Right lung (tissue), 10 donors: ENCODE measurements around the gene FCAR. TPM values are rescaled to one million over a fixed set of nuclear protein-coding genes. Genes with fewer than 3 reads are reported as not detected.
"Not testable (repeated sequence)": the region's sequence is repeated elsewhere in the genome, so short reads cannot be mapped to it uniquely, and the experiment has no call there.

Experiments
- DNase-seq, 2 donors: peaks; one replicate each; pipeline ENCODE4 v3.0.0-alpha.2; 2013
- long read RNA-seq, 8 donors: transcript quantifications; one replicate each; lab custom pipeline, GENCODE V29; 2026
- polyA plus RNA-seq, 5 donors: library from polyadenylated mRNA; unstranded; fragments of 120-200 nt; gene quantifications; one replicate each; pipeline versions ENCODE4 v1.2.1 to v1.2.3, GENCODE V29; 2013; ENCODE audit warnings: inconsistent platforms in 1 of 5, low replicate concordance in 1 of 5; ENCODE audit not compliant: insufficient read length in 5 of 5, insufficient read depth in 1 of 5

The FCAR gene
- under 1 TPM; 0.35 to 0.73 (median 0.60) TPM for polyA plus RNA-seq
- long read RNA-seq, donor 1, result 0 reads
- long read RNA-seq, donor 2, result 0 reads
- long read RNA-seq, donor 3, result 0 reads
- long read RNA-seq, donor 4, result 0 reads
- long read RNA-seq, donor 5, result 0 reads
- long read RNA-seq, donor 6, result 0 reads
- long read RNA-seq, donor 7, partial matches to known transcripts, result 0 of 1 reads
- long read RNA-seq, donor 7, other reads (novel, unspliced or antisense), result 0 of 1 reads
- long read RNA-seq, donor 8, result 0 reads

DNA sequence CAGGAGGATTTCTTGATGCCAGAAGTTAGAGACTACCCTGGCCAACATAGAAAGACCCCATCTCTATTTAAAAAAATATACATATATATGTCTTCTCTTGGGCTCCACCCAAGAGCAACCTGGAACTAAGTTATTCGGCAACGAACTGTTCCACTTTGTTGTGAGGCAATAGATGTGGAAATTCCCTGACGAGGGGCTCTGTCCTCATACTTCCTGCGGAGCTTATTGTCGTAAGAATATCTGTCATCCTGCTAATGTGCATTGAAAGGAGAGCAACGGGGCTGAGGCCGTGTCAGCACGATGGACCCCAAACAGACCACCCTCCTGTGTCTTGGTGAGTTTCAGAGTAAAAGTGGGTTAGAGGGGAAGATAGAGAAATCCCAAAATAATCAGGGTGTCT is at the start of gene FCAR:
TSS of gene FCAR (plus strand) at position 246 of the 400 bp plus-strand sequence. CDS start at position 301, 55 bp downstream.
- no peak for DNase-seq

DNA sequence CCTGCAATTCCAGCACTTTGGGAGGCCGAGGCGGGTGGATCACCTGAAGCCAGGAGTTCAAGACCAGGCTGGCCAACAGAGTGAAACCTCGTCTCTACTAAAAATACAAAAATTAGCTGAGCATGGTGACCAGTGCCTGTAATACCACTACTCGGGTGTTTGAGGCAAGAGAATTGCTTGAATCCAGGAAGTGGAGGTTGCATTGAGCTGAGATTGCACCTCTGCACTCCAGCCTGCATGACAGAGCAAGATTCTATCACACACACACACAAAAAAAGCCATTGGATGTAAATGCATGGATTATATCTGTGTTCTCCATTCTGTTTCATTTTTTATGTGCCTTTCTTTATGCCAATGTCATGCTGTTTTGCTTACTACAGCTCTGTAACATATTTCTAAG is 49.6 kb upstream of the FCAR start:
- DNase-seq, result not testable (repeated sequence)

DNA sequence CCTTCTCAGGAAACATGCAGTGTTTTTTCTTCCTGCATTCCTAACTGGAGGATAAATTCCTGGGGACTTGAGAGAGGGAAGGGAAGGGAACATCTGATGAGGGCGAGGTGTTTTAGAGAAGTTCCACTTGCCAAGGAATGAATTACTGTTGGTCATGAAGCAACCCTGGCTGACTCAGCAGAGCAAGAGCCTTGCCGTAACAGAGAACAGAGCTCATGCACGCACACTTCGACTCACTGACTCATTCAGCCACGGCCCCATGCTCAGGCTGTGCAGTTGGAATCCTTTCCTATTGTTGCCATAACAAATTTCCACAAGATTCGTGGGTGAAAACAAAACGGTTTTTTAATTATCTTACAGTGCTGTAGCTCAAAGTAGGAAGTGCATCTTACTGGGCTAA is 48.7 kb upstream of the FCAR start:
- not testable (repeated sequence) for DNase-seq

DNA sequence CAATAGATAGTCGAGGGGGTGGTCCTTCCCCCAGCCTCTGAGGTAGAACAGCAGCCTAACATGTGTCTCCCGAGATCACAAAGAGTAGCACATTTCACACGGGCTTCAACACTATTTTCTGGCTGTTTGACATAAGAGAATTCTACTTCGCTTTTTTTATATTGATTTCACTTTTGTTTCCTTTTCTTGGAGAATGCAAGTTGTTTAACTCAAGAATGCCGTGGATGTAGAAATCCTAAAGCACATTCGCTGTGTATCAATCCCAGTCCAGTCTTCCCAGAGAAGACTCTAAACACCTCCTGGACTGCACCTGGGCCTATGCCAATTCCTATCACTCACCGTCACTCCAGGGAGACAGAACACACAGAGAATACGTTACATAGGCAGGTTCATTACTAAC is 46.0 kb upstream of the FCAR start:
- DNase-seq, result not testable (repeated sequence)

DNA sequence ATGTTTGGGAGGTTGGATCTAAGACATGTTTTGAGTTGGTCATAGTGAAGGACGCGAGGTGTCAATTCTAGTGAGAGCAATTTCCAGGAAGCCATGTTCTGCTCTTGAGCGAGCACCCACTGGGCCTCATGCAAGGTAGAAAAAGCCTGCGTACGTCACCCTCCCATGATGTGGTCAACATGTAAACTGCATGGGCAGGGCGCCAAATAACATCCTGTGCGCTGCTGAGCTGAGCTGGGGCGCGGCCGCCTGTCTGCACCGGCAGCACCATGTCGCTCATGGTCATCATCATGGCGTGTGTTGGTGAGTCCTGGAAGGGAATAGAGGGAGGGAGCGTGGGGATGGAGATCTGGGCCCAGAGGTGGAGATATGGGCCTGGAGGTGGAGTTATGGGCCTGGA is 41.5 kb upstream of the FCAR start, which contains the start of gene KIR2DS4:
TSS of gene KIR2DS4 (plus strand) at position 181 of the 400 bp plus-strand sequence.
- DNase-seq, result not testable (repeated sequence)

DNA sequence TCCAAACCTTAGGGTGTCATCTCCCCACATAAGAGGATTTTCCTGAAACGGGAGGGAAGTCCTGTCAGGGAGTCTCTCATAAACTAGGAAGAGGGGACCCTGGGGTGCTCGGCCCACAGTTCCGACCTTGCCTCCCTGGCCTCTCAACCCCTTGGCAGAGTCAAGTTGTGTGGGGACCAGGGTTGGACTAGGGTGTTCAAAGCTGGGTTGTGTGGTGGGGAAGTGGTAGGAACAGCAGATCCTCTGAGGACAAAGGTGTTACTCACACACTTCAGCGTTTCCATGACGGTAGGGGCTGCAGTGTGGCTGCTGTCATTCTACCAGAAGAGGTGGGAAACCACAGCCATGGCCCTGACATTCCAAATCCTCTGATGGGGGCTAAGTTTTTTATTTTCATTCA is 38.9 kb upstream of the FCAR start:
- not testable (repeated sequence) for DNase-seq

DNA sequence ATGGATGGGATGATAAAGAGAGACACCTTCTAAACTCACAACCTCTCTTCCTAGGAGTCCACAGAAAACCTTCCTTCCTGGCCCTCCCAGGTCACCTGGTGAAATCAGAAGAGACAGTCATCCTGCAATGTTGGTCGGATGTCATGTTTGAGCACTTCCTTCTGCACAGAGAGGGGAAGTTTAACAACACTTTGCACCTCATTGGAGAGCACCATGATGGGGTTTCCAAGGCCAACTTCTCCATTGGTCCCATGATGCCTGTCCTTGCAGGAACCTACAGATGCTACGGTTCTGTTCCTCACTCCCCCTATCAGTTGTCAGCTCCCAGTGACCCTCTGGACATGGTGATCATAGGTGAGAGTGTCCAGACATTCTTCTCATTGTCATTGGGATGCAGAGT is 36.5 kb upstream of the FCAR start:
- DNase-seq, result not testable (repeated sequence)

DNA sequence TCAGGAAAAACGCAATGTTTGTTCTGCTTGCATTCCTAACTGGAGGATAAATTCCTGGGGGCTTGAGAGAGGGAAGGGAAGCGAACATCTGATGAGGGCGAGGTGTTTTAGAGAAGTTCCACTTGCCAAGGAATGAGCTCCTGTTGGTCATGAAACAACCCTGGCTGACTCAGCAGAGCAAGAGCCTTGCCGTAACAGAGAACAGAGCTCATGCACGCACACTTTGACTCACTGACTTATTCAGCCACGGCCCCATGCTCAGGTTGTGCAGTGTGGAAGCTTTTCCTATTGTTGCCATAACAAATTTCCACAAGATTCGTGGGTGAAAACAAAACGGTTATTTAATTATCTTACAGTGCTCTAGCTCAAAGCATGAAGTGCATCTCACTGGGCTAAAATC is 30.9 kb upstream of the FCAR start:
- not testable (repeated sequence) for DNase-seq

DNA sequence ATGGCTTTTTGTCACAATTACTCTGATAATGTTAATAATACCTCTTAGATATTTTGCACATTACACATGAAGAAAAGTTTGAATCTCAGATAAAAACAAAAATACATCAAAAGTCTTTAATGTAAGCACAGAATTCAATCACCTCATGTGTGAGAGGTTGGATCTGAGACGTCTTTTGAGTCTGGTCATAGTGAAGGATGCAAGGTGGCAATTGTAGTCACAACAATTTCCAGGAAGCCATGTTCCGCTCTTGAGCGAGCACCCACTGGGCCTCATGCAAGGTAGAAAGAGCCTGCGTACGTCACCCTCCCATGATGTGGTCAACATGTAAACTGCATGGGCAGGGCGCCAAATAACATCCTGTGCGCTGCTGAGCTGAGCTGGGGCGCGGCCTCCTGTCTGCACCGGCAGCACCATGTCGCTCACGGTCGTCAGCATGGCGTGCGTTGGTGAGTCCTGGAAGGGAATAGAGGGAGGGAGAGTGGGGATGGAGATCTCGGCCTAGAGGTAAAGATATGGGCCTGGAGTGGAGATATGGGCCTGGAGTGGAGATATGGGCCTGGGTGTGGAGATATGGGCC is 23.9 kb upstream of the FCAR start, which contains the start of gene KIR3DL2:
TSS of gene KIR3DL2 (plus strand) at position 383 of the 580 bp plus-strand sequence. CDS start at position 416, 33 bp downstream.
- not testable (repeated sequence) for DNase-seq

DNA sequence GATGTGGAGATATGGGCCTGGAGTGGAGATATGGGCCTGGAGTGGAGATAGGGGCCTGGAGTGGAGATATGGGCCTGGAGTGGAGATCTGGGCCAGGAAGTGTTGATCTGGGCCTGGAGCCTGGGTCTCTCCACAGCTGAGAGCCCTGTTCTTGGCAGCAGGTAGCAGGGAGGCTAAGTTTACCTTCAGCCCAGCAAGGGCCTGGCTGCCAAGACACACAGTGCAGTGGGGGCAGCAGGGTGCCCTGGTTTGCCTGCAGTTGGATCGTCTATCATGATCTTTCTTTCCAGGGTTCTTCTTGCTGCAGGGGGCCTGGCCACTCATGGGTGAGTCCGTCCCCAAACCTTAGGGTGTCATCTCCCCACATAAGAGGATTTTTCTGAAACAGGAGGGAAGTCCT is 23.1 kb upstream of the FCAR start:
- DNase-seq, result no peak

DNA sequence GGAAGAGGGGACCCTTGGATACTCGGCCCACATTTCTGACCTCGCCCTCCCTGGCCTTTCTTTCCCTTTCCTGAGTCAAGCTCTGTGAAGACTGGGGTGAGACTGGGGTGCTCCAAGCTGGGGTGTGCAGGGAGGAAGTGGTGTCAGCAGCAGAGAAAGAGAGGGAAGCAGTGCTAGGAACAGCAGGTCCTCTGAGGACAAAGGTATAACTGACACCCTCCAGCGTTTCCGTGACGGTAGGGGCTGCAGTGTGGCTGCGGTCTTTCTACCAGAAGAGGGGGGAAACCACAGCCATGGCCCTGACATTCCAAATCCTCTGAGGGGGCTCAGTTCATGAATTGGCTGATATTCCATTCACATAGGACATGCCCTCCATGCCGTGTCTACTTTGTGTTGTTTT is 22.7 kb upstream of the FCAR start:
- DNase-seq, result no peak

DNA sequence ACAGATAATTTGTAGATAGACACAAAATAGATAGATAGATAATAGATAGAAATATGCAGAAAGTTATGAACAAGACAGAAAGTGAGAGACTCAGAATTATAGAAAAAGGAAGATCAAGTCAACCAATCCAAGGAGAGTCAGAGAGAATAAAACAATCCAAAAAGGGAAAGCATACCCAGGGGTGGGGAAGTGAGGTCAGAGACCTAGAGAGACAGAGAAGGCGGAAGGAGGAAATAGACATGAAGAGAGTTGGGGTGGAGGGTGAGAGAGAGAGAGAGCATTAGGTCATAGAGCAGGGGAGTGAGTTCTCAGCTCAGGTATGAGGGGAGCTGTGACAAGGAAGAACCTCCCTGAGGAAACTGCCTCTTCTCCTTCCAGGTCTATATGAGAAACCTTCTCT is 18.8 kb upstream of the FCAR start:
- DNase-seq, result not testable (repeated sequence)

DNA sequence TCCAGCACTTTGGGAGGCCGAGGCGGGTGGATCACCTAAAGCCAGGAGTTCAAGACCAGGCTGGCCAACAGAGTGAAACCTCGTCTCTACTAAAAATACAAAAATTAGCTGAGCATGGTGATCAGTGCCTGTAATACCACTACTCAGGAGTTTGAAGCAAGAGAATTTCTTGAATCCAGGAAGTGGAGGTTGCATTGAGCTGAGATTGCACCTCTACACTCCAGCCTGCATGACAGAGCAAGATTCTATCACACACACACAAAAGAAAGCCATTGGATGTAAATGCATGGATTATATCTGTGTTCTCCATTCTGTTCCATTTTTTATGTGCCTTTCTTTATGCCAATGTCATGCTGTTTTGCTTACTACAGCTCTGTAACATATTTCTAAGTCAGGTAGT is 15.6 kb upstream of the FCAR start:
- DNase-seq, result not testable (repeated sequence)

DNA sequence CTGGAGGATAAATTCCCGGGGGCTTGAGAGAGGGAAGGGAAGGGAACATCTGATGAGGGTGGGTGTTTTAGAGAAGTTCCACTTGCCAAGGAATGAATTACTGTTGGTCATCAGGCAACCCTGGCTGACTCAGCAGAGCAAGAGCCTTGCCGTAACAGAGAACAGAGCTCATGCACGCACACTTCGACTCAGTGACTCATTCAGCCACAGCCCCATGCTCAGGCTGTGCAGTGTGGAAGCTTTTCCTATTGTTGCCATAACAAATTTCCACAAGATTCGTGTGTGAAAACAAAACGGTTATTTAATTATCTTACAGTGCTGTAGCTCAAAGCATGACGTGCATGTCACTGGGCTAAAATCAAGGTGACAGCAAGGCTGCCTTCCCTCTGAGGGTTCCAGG is 14.6 kb upstream of the FCAR start:
- not testable (repeated sequence) for DNase-seq

DNA sequence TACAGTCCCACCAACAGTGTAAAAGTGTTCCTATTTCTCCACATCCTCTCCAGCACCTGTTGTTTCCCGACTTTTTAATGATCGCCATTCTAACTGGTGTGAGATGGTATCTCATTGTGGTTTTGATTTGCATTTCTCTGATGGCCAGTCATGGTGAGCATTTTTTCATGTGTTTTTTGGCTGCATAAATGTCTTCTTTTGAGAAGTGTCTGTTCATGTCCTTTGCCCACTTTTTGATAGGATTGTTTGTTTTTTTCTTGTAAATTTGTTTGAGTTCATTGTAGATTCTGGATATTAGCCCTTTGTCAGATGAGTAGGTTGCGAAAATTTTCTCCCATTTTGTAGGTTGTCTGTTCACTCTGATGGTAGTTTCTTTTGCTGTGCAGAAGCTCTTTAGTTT is 10.6 kb upstream of the FCAR start:
- not testable (repeated sequence) for DNase-seq

DNA sequence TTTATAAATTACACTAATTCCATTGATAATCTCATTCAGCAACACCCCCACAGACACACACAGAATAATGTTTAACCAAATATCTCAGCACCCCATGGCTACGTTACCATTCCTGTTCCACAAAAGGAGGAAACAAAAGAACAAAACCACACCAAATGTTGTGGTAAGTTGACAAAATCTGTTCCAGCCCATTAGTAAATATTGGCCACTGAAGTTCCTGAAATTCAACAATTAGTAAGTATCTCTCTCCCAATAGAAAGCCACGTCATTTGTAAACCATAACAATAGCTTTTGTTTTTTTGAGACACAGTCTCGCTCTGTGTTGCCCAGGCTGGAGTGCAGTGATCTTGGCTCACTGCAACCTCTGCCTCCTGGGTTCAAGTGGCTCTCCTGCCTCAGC is 2.3 kb upstream of the FCAR start:
- DNase-seq, result no peak

DNA sequence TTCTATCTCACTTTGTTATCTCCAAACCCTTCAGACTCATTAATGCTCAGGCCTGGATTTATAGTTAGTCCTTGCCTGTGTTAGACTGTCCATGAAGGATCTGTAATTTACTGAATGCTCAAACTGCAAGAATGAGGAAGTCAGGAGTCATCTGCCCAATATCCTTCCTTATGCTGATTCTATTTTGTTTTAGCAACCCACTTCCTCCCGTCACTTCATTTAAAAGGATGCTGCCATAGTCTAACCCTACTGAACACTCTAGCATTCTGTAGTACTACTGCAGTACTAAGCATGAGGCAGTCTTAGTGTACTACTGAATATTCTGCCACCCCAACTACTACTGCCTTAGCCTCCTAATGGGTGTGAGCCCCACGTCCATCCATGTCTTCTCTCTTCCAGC is 1.5 kb downstream of the FCAR start:
- DNase-seq, result no peak

DNA sequence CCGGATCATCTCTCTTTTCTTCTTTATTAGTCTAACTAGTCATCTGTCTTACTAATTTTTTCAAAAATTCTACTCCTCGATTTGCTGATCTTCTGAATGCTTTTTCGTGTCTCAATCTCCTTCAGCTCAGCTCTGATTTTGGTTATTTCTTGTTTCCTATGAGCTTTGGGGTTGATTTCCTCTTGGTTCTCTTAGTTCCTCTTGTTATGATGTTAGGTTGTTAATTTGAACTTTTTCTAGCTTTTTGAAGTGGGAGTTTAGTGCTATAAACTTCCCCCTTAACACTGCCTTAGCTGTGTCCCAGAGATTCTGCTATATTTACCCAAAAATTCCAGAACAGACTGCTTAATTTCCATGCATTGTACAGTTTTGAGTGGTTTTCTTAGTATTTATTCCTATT is 3.4 kb downstream of the FCAR start:
- no peak for DNase-seq

DNA sequence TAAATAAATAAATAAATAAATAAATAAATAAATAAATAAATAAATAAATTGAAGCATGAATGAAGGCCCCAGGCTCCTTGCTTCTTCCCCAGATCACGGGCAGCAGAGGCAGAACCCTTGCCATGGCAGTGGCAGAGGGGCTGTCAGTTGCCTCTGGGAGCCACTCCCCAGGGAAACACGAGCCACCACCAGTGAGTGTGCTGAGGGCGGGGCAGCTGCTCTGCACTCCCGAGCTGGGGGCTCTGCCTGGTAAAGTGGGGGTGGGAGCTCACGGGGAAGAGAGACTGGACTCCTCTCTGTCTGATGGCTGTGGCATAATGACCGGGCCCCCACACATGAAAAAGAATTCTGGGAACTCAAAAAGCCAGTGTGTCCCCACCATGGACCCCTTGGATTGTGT is 7.8 kb downstream of the FCAR start:
- DNase-seq, result no peak

DNA sequence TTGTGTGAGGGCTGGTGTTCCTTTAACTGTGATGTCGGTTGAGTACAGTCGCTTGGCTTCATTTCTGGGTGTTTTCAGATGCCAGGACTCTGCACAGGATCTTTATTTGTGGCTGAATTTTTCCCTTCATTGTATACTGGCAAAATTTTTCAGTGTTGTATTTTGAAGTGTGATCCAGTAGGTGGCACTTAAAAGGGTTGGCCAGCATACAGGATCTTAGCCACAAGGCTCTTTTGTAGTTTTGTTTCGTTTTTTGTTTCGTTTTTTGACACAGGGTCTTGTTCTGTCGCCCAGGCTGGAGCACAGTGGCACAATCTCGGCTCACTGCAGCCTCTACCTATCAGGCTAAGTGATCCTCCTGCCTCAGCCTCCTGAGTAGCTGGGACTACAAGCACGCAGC is 8.7 kb downstream of the FCAR start:
- DNase-seq, result no peak

DNA sequence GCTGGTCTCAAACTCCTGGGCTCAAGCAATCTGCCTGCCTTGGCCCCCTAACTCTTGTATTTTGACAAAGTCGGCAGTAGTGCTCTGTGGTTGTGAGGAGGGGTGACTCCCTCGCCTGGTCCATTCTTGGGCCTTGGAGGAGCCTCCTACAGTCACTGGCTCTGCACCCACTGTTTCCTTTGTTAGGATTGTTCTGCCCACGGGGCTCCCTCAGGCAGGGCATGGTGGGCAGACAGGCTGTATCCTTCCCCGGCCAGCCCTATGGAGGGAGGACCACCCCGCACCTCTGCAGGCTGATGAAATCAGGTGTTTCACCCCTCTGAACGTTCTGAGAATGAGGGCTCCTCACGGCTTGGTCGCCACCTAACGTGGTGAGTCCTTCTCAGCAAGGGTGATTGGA is 9.2 kb downstream of the FCAR start:
- no peak for DNase-seq

DNA sequence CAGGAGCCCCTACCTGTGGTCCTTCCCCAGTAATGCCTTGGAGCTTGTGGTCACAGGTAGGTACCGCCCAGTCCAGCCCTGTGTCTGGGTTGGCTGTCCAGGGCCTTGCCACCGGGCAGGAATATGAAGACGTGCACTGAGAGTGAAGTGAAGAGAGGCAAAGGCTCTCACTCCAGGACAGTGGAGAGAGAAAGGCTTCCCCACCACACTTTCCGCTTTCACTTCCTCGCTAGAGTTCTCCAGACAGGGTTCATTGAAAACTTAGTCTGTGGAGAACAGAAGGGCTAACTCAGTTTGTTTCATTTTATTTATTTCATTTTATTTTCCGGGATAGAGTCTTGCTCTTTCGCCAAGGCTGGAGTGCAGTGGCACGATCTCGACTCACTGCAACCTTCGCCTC is 14.2 kb downstream of the FCAR start:
- no peak for DNase-seq

DNA sequence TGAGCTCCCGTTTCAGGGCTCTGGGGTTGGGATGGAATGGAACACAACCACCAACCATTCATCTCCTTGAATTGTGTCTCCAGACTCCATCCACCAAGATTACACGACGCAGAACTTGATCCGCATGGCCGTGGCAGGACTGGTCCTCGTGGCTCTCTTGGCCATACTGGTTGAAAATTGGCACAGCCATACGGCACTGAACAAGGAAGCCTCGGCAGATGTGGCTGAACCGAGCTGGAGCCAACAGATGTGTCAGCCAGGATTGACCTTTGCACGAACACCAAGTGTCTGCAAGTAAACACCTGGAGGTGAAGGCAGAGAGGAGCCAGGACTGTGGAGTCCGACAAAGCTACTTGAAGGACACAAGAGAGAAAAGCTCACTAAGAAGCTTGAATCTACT is 15.5 kb downstream of the FCAR start:
- DNase-seq, result no peak

DNA sequence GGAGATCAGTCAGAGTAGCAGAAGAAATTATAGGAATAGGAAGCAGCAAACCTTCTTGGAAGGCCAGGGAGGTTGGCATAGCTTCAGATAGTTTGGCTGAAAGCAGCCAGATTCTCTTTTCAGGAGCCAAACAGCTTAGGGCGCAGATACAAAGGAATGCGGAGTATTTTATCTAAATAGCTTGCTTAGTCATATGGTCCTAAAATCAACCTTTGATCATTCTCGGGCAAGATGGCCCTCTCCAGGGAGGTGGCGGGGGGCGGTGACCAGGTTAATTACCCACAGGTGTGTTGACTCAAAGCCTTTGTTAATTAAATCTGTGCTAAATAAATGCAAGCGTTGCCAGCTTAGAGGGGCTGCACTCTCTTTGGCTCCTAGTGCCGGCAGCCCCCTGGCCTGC is 19.4 kb downstream of the FCAR start:
- DNase-seq, result peak in 1 of 2 donors; percentile 16
